Loucy (cell line): ENCODE results near the gene FBXO22.

Experiments used
- H2AFZ ChIP-seq: fragments of 200-600 bp; sonication (generic); 2 replicates; pipeline ENCODE4 v1.6.0; 2016; ENCODE audit warnings: antibody characterized with exemption, mild to moderate bottlenecking, low read length, moderate library complexity
- H3F3A ChIP-seq: fragments of 200-600 bp; 2 replicates; pipeline ENCODE4 v1.6.0; 2016; ENCODE audit warnings: antibody characterized with exemption, low read depth, mild to moderate bottlenecking
- H3K27me3 ChIP-seq: fragments of 200-600 bp; sonication (generic); 2 replicates; pipeline ENCODE4 v1.6.1; 2014; ENCODE audit warnings: low read length, mild to moderate bottlenecking; ENCODE audit not compliant: insufficient read depth, poor library complexity, severe bottlenecking
- H3K36me3 ChIP-seq: fragments of 200-600 bp; sonication (generic); 2 replicates; pipeline ENCODE4 v1.6.1; 2016; ENCODE audit warnings: low read length; ENCODE audit not compliant: insufficient read depth
- H3K4me1 ChIP-seq: fragments of 200-600 bp; sonication (generic); 2 replicates; pipeline ENCODE4 v1.5.1; 2014; ENCODE audit warnings: low read length, mild to moderate bottlenecking; ENCODE audit not compliant: insufficient read depth, poor library complexity, severe bottlenecking
- H3K4me2 ChIP-seq: fragments of 200-600 bp; sonication (generic); 2 replicates; pipeline ENCODE4 v1.6.0; 2014; ENCODE audit warnings: antibody characterized with exemption, low read length, low read depth, mild to moderate bottlenecking; ENCODE audit not compliant: poor library complexity, severe bottlenecking
- H3K4me3 ChIP-seq: fragments of 200-600 bp; sonication (generic); 2 replicates; pipeline ENCODE4 v1.5.1; 2014; ENCODE audit warnings: low read length, mild to moderate bottlenecking, mixed read lengths; ENCODE audit not compliant: poor library complexity, severe bottlenecking
- H3K79me2 ChIP-seq: fragments of 200-600 bp; sonication (generic); 2 replicates; pipeline ENCODE4 v1.6.1; 2014; ENCODE audit warnings: low read length; ENCODE audit not compliant: insufficient read depth
- H3K9ac ChIP-seq: fragments of 200-600 bp; sonication (generic); 2 replicates; pipeline ENCODE4 v1.6.0; 2014; ENCODE audit warnings: mild to moderate bottlenecking, low read depth, low read length, moderate library complexity; ENCODE audit not compliant: poor library complexity, severe bottlenecking
- H3K9me2 ChIP-seq: fragments of 200-600 bp; sonication (generic); replicated peaks from 2 replicates; pipeline ENCODE4 v1.6.1; 2016; ENCODE audit warnings: low read depth, low read length, mixed read lengths
- H3K9me3 ChIP-seq: fragments of 200-600 bp; sonication (generic); 2 replicates; pipeline ENCODE4 v1.6.1; 2014; ENCODE audit warnings: mild to moderate bottlenecking, antibody characterized with exemption, low read length, low read depth; ENCODE audit not compliant: insufficient read depth
- H4K20me1 ChIP-seq: fragments of 200-600 bp; sonication (generic); 2 replicates; pipeline ENCODE4 v1.6.0; 2014; ENCODE audit warnings: antibody characterized with exemption, low read length, mild to moderate bottlenecking; ENCODE audit not compliant: insufficient read depth, poor library complexity, severe bottlenecking
- CTCF ChIP-seq: fragments of 200-600 bp; sonication (generic); conservative IDR thresholded peaks from 2 replicates; pipeline ENCODE4 v1.5.1; 2014; ENCODE audit warnings: mild to moderate bottlenecking, antibody characterized with exemption, low read length
- EZH2phosphoT487 ChIP-seq: fragments of 200-600 bp; IDR thresholded peaks from 2 replicates; pipeline ENCODE4 v1.6.1; 2018; ENCODE audit warnings: antibody characterized with exemption, mild to moderate bottlenecking, moderate library complexity, borderline replicate concordance

FBXO22 gene

GRCh38 chr15:75989875-75990274, 86.2 kb downstream of the FBXO22 start:
- Histone ChIP-seq H3K4me1 (no peaks in the 10 kb centered on the region), H3K9me3 (no peaks in the 10 kb centered on the region), H3K36me3 (no peaks in the 10 kb centered on the region), H3K9me2 (no peaks in the 10 kb centered on the region), H3K4me2 (no peak overlapping the region), H3K9ac (no peak overlapping the region), H2AFZ (no peak overlapping the region), H4K20me1 (no peaks in the 10 kb centered on the region), H3K79me2 (no peaks in the 10 kb centered on the region), H3K27me3 (no peaks in the 10 kb centered on the region), H3F3A (no peaks in the 10 kb centered on the region), H3K4me3 (no peak overlapping the region)
- TF ChIP-seq CTCF: no peak
- TF ChIP-seq EZH2phosphoT487: no peak
